HG03469 (cell line): ENCODE data around the gene DYNC1H1.
"Not testable (repeated sequence)": the region's sequence is repeated elsewhere in the genome, so short reads cannot be mapped to it uniquely, and the experiment has no call there.

Experiments
- ATAC-seq: cut with Tn5 transposase; IDR thresholded peaks from one replicate; pipeline ENCODE4 v1.9.1; 2021; ENCODE audit warnings: mild to moderate bottlenecking, moderate library complexity, moderate number of reproducible peaks; ENCODE audit not compliant: unreplicated experiment

Gene DYNC1H1

GRCh38 chr14:101962503-101962874 is 1.9 kb upstream of the DYNC1H1 start:
- no peak for ATAC-seq

GRCh38 chr14:101963052-101963451 is 1.3 kb upstream of the DYNC1H1 start:
- ATAC-seq, result no peak

GRCh38 chr14:101963656-101964296 is 597 bp upstream of the DYNC1H1 start:
- no peak for ATAC-seq

GRCh38 chr14:101965181-101965544 is 790 bp downstream of the DYNC1H1 start:
- ATAC-seq, result peak; percentile 22

- no peak for ATAC-seq
These were observed 1.7 kb downstream of the DYNC1H1 start for GRCh38 chr14:101965770-101966722.

GRCh38 chr14:101966742-101967141 is 2.4 kb downstream of the DYNC1H1 start:
- no peak for ATAC-seq

GRCh38 chr14:101968186-101968585 is 3.8 kb downstream of the DYNC1H1 start:
- no peak for ATAC-seq

- ATAC-seq, result no peak
These were observed 5.1 kb downstream of the DYNC1H1 start for GRCh38 chr14:101969481-101969880.

- no peak for ATAC-seq
These were observed 6.5 kb downstream of the DYNC1H1 start for GRCh38 chr14:101970830-101971400.

- ATAC-seq, result not testable (repeated sequence)
These were observed 7.1 kb downstream of the DYNC1H1 start for GRCh38 chr14:101971458-101971857.

GRCh38 chr14:101972126-101972866 is 7.9 kb downstream of the DYNC1H1 start:
- ATAC-seq, result no peak

- ATAC-seq, result no peak
These were observed 9.0 kb downstream of the DYNC1H1 start for GRCh38 chr14:101973356-101973755.

- no peak for ATAC-seq
These were observed 10.9 kb downstream of the DYNC1H1 start for GRCh38 chr14:101975231-101975630.

- ATAC-seq, result no peak
These were observed 13.1 kb downstream of the DYNC1H1 start for GRCh38 chr14:101977311-101978071.

GRCh38 chr14:101979666-101980065 is 15.3 kb downstream of the DYNC1H1 start:
- ATAC-seq, result no peak

- ATAC-seq, result no peak
These were observed 15.9 kb downstream of the DYNC1H1 start for GRCh38 chr14:101980251-101980650.

- peak; percentile 67 for ATAC-seq
These were observed 16.3 kb downstream of the DYNC1H1 start for GRCh38 chr14:101980700-101981099.

- no peak for ATAC-seq
These were observed 18.2 kb downstream of the DYNC1H1 start for GRCh38 chr14:101982621-101983020.

- not testable (repeated sequence) for ATAC-seq
These were observed 20.5 kb downstream of the DYNC1H1 start for GRCh38 chr14:101984831-101985230.

GRCh38 chr14:101985957-101986356 is 21.6 kb downstream of the DYNC1H1 start:
- no peak for ATAC-seq
